Stomach (tissue), 4 donors: Measurements from ENCODE around the gene KLHL30.

Experiments
- CTCF ChIP-seq, 7 experiments: fragments of 450-650 bp in 4 of 7; fragments of 200-600 bp in 3 of 7; sonication (generic) in 3 of 7; IDR thresholded peaks; one replicate each; pipeline ENCODE4 v1.5.1; 2016 to 2019; ENCODE audit warnings: antibody characterized with exemption in 7 of 7, control low read depth in 2 of 7, mild to moderate bottlenecking in 1 of 7
- POLR2A ChIP-seq, 4 donors: fragments of 450-650 bp; IDR thresholded peaks; one replicate each; pipeline ENCODE4 v1.6.1; 2016; ENCODE audit warnings: antibody characterized with exemption in 4 of 4, control low read depth in 2 of 4, mild to moderate bottlenecking in 1 of 4, moderate library complexity in 1 of 4

GRCh38 chr2:238122287-238123217 lies 15.9 kb upstream of the KLHL30 start:
- no peak for TF ChIP-seq CTCF (IDR thresholded peaks at IDR 0.05)
- TF ChIP-seq POLR2A (IDR thresholded peaks at IDR 0.05), result no peak
